Naive B cell (primary cell): ENCODE data around the gene FGD2. TPM values are rescaled to one million over a fixed set of nuclear protein-coding genes. Genes with fewer than 3 reads are reported as not detected.

ENCODE experiments used
- ATAC-seq, 2 donors: fragments of 150-1000 bp; cut with Tn5 transposase; 2 replicates each; pipeline ENCODE4 v1.10.0; 2021; ENCODE audit warnings: low read depth in 2 of 2, mild to moderate bottlenecking in 2 of 2, moderate library complexity in 2 of 2
- DNase-seq: peaks from one replicate; pipeline ENCODE4 v3.0.0; 2022
- H3K27ac Mint-ChIP-seq, 6 donors: one replicate each; pipeline ENCODE4 v1.8.0; 2020 to 2022; ENCODE audit warnings: mild to moderate bottlenecking in 6 of 6, mixed read lengths in 6 of 6, moderate library complexity in 5 of 6, inconsistent platforms in 2 of 6
- H3K27me3 Mint-ChIP-seq, 3 donors: one replicate each; pipeline ENCODE4 v1.8.0; 2021 to 2022; ENCODE audit warnings: mixed read lengths in 3 of 3, mild to moderate bottlenecking in 1 of 3
- H3K36me3 Mint-ChIP-seq, 2 donors: one replicate each; pipeline ENCODE4 v1.8.0; 2020 to 2022; ENCODE audit warnings: mixed read lengths in 2 of 2, inconsistent platforms in 1 of 2, mild to moderate bottlenecking in 1 of 2
- H3K4me1 Mint-ChIP-seq, 3 donors: one replicate each; pipeline ENCODE4 v1.8.0; 2020 to 2022; ENCODE audit warnings: mixed read lengths in 3 of 3, inconsistent platforms in 1 of 3, mild to moderate bottlenecking in 1 of 3, moderate library complexity in 1 of 3
- H3K4me3 Mint-ChIP-seq, 8 donors: one replicate each; pipeline ENCODE4 v1.8.0; 2020 to 2022; ENCODE audit warnings: mild to moderate bottlenecking in 8 of 8, mixed read lengths in 8 of 8, moderate library complexity in 8 of 8, inconsistent platforms in 2 of 8
- H3K9me3 Mint-ChIP-seq, 7 donors: one replicate each; pipeline ENCODE4 v1.8.0; 2020 to 2022; ENCODE audit warnings: mixed read lengths in 7 of 7, mild to moderate bottlenecking in 5 of 7, inconsistent platforms in 2 of 7, moderate library complexity in 1 of 7
- polyA plus RNA-seq, 6 donors: library from polyadenylated mRNA; unstranded; fragments of 300-500 nt; fragmentation: Illumina TruSeq; gene quantifications; one replicate each; pipeline ENCODE4 v1.2.3, GENCODE V29; 2021; ENCODE audit warnings: low read depth in 6 of 6

The FGD2 gene
- polyA plus RNA-seq, 6 donors from 2014 or later = 31.5 to 133 (median 69.2) TPM

GRCh38 chr6:37010402-37010892 lies 5.0 kb downstream of the FGD2 start:
- Mint-ChIP-seq H3K4me3 (peak overlapping the region in 4 of 8 donors; percentile 30 to 58 (median 42)), H3K27me3 (no peaks in the 10 kb centered on the region), H3K4me1 (peaks cover 51 to 59% (median 59%) of the 10 kb centered on the region in 3 donors), H3K27ac (peak overlapping the region in 4 of 6 donors; percentile 12 to 69 (median 59)), H3K9me3 (no peaks in the 10 kb centered on the region), H3K36me3 (peaks cover 6 to 13% of the 10 kb centered on the region in 2 donors)
- ATAC-seq = no peak
- no peak for DNase-seq

DNA sequence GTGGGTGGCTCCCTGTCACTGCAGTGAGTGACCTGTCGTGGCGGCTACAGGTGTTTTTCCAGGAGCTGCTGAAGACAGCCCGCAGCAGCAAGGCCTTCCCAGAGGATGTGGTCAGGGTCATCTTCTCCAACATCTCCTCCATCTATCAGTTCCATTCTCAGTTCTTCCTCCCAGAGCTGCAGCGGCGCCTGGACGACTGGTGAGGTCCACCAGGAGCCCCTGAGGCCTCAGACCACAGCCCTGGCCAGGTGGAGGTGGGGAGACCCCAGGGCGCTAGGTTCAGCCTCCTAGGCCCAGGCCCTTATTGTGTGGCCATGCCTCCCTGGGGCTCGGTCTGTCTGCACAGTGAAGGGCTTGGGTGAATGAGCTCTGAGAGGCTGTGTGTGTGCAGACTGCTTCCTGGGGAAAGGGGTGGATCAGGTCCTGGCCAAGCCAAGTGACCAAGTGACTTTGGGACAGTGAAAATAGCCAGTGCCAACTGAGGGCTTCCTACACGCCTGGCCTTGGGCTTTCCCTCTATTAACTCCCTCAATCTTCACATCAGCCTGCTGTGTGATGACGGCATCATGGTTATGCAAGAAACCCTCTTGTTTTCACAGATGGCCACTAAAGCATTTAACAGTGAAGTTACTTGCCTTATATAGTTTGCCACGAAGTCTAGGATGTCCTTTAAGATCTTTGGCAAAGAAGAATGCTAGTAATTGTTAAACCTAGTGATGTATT lies 6.4 kb downstream of the FGD2 start:
- peaks cover 41 to 50% (median 50%) of the 10 kb centered on the region in 3 donors for H3K4me1 Mint-ChIP-seq
- H3K36me3 Mint-ChIP-seq = peaks cover 0 to 6% of the 10 kb centered on the region in 2 donors
- DNase-seq (no peak), ATAC-seq (no peak)
- peak overlapping the region in 3 of 6 donors; percentile 50 to 76 (median 56) for H3K27ac Mint-ChIP-seq
- no peaks in the 10 kb centered on the region for H3K9me3 Mint-ChIP-seq
- peak overlapping the region in 1 of 8 donors; percentile 41 for H3K4me3 Mint-ChIP-seq
- H3K27me3 Mint-ChIP-seq = no peaks in the 10 kb centered on the region

- Mint-ChIP-seq H3K9me3 (no peaks in the 10 kb centered on the region), H3K4me3 (no peak overlapping the region), H3K27ac (no peak overlapping the region), H3K4me1 (peaks cover 34 to 46% (median 45%) of the 10 kb centered on the region in 3 donors), H3K27me3 (no peaks in the 10 kb centered on the region), H3K36me3 (no peaks in the 10 kb centered on the region)
- ATAC-seq (no peak), DNase-seq (no peak)
Measured at GRCh38 chr6:37013516-37014491, 8.3 kb downstream of the FGD2 start.

DNA sequence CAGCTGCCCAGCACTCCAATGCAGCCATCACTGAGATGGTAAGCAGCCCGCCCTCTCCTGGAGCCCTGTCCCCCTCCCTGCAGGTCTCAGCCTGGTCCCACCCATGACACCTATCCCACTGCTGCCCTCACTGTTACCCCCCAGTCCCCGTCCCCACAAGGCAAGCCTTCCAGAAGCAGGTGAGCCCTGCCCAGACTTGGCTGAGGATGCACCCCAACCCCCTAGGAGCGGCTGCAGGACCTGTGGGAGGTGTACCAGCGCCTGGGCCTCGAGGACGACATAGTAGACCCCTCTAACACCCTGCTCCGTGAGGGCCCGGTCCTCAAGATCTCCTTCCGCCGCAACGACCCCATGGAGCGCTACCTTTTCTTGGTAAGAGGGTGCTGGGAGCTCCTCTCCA lies 9.2 kb downstream of the FGD2 start:
- H3K36me3 Mint-ChIP-seq = no peaks in the 10 kb centered on the region

GRCh38 chr6:37015532-37015931 lies 10.1 kb downstream of the FGD2 start:
- peak overlapping the region in 4 of 6 donors; percentile 37 to 72 (median 67) for H3K27ac Mint-ChIP-seq
- no peak overlapping the region for H3K4me3 Mint-ChIP-seq
- peaks cover 0 to 2% of the 10 kb centered on the region in 2 donors for H3K36me3 Mint-ChIP-seq
- H3K27me3 Mint-ChIP-seq = no peaks in the 10 kb centered on the region
- H3K4me1 Mint-ChIP-seq = peaks cover 29 to 48% (median 44%) of the 10 kb centered on the region in 3 donors
- H3K9me3 Mint-ChIP-seq = no peaks in the 10 kb centered on the region
- DNase-seq (no peak), ATAC-seq (no peak)

More for the DNA sequence above, 9.2 kb downstream of the FGD2 start:
- peak overlapping the region in 3 of 6 donors; percentile 51 to 65 (median 51) for H3K27ac Mint-ChIP-seq
- no peaks in the 10 kb centered on the region for H3K9me3 Mint-ChIP-seq
- H3K4me1 Mint-ChIP-seq = peaks cover 33 to 50% (median 46%) of the 10 kb centered on the region in 3 donors
- no peaks in the 10 kb centered on the region for H3K27me3 Mint-ChIP-seq
- DNase-seq (no peak), ATAC-seq (no peak)
- no peak overlapping the region for H3K4me3 Mint-ChIP-seq

- Mint-ChIP-seq H3K4me3 (no peak overlapping the region), H3K36me3 (peaks cover 0 to 8% of the 10 kb centered on the region in 2 donors), H3K27me3 (no peaks in the 10 kb centered on the region), H3K4me1 (peaks cover 29 to 43% (median 40%) of the 10 kb centered on the region in 3 donors), H3K9me3 (no peaks in the 10 kb centered on the region), H3K27ac (no peak overlapping the region)
- ATAC-seq = no peak
- DNase-seq = no peak
Measured at GRCh38 chr6:37016995-37017394, 11.5 kb downstream of the FGD2 start.

DNA sequence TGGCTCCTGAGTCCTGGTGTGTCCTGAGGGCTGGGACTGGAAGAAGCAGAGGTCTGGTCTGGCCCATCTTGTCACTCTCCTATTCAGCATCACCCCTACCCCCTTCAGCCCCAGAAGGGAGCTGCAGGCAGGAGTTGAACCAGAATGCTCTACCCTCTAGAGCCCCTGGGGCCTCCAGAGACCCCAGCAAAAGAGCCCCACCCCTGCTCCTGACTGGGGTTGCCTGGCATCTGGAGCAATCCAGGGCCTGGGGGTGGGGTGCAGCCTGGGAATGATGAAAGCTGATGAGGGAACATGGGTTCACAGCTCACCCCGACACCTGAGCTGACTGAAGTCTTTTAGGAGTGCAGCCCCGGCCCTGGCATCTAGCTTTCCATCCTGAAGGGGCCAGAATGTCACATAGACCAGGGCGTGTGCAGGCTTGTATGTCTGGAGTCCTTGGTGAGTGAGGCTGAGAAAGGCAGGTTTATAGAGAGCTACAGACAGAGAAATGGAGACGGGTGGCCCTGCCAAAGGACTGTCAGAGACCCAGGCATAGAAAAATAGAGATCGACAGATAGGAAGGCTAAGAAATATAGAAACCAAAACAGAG lies 12.2 kb downstream of the FGD2 start:
- ATAC-seq = no peak
- Mint-ChIP-seq H3K4me3 (peak overlapping the region in 2 of 8 donors; percentile 61 to 72), H3K36me3 (peaks cover 2 to 12% of the 10 kb centered on the region in 2 donors)

GRCh38 chr6:37018198-37019064 lies 13.0 kb downstream of the FGD2 start:
- DNase-seq (peak; percentile 81), ATAC-seq (peak; percentile 95 to 96)
- H3K4me3 Mint-ChIP-seq = peak overlapping the region in 4 of 8 donors; percentile 3 to 72 (median 40)
- no peaks in the 10 kb centered on the region for H3K9me3 Mint-ChIP-seq
- no peaks in the 10 kb centered on the region for H3K27me3 Mint-ChIP-seq
- peaks cover 36 to 37% (median 37%) of the 10 kb centered on the region in 3 donors for H3K4me1 Mint-ChIP-seq
- H3K27ac Mint-ChIP-seq = peak overlapping the region; percentile 56 to 98 (median 90)
- H3K36me3 Mint-ChIP-seq = peaks cover 9 to 20% of the 10 kb centered on the region in 2 donors

More for the DNA sequence above, 12.2 kb downstream of the FGD2 start:
- DNase-seq = no peak
- H3K4me1 Mint-ChIP-seq = peaks cover 31 to 40% (median 36%) of the 10 kb centered on the region in 3 donors
- peak overlapping the region; percentile 3 to 98 (median 78) for H3K27ac Mint-ChIP-seq
- no peaks in the 10 kb centered on the region for H3K27me3 Mint-ChIP-seq
- no peaks in the 10 kb centered on the region for H3K9me3 Mint-ChIP-seq

- DNase-seq (no peak), ATAC-seq (no peak)
- H3K36me3 Mint-ChIP-seq = peaks cover 9 to 21% of the 10 kb centered on the region in 2 donors
- H3K27ac Mint-ChIP-seq = peak overlapping the region in 5 of 6 donors; percentile 37 to 93 (median 53)
- no peaks in the 10 kb centered on the region for H3K9me3 Mint-ChIP-seq
- H3K4me3 Mint-ChIP-seq = no peak overlapping the region
- H3K27me3 Mint-ChIP-seq = no peaks in the 10 kb centered on the region
- peaks cover 36 to 37% (median 37%) of the 10 kb centered on the region in 3 donors for H3K4me1 Mint-ChIP-seq
Measured at GRCh38 chr6:37019065-37019450, 13.6 kb downstream of the FGD2 start.

- H3K4me1 Mint-ChIP-seq = peaks cover 36 to 37% (median 37%) of the 10 kb centered on the region in 3 donors
- no peaks in the 10 kb centered on the region for H3K9me3 Mint-ChIP-seq
- DNase-seq = no peak
- no peak overlapping the region for H3K4me3 Mint-ChIP-seq
- H3K27me3 Mint-ChIP-seq = no peaks in the 10 kb centered on the region
- ATAC-seq = no peak
- peaks cover 9 to 28% of the 10 kb centered on the region in 2 donors for H3K36me3 Mint-ChIP-seq
- H3K27ac Mint-ChIP-seq = no peak overlapping the region
Measured at GRCh38 chr6:37020381-37020780, 14.9 kb downstream of the FGD2 start.

DNA sequence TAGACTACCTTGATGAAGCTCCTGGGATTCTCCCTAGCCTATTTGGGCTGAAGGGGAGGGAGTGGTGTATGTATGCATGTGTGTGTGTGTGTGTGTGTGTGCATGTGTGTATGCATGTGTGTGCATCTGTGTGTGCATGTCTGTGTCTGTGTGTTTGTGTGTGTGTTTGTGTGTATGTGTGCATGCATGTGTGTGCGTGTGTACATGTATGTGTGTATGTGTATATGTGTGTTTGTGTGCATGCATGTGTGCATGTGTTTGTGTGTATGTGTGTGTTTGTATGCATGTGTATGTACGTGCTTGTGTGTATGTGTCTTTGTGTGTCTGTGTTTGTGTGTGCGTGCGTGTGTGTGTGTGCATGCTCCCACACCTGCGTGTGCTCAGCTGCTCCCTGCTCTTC lies 15.4 kb downstream of the FGD2 start:
- no peaks in the 10 kb centered on the region for H3K9me3 Mint-ChIP-seq
- H3K27me3 Mint-ChIP-seq = no peaks in the 10 kb centered on the region
- no peak for DNase-seq
- ATAC-seq = no peak
- no peak overlapping the region for H3K4me3 Mint-ChIP-seq
- no peak overlapping the region for H3K27ac Mint-ChIP-seq
- peaks cover 9 to 28% of the 10 kb centered on the region in 2 donors for H3K36me3 Mint-ChIP-seq
- H3K4me1 Mint-ChIP-seq = peaks cover 36 to 37% (median 37%) of the 10 kb centered on the region in 3 donors
